LNCAP (cell line): ENCODE results near the gene ARHGAP22.

Experiments used
- CTCF ChIP-seq: fragments of 450-650 bp; IDR thresholded peaks from 2 replicates; pipeline ENCODE4 v1.5.1; 2017; ENCODE audit warnings: mild to moderate bottlenecking

ARHGAP22 gene

GRCh38 chr10:48468866-48469511 lies 135.9 kb downstream of the ARHGAP22 start:
- no peak for TF ChIP-seq CTCF

- no peak for TF ChIP-seq CTCF
Measured at GRCh38 chr10:48468130-48468790, 136.6 kb downstream of the ARHGAP22 start.

- TF ChIP-seq CTCF, result no peak
Measured at GRCh38 chr10:48467669-48468068, 137.2 kb downstream of the ARHGAP22 start.

- TF ChIP-seq CTCF, result no peak
Measured at GRCh38 chr10:48466611-48467240, 138.1 kb downstream of the ARHGAP22 start.

GRCh38 chr10:48465860-48466521 lies 138.9 kb downstream of the ARHGAP22 start:
- no peak for TF ChIP-seq CTCF

GRCh38 chr10:48464871-48465736 lies 139.8 kb downstream of the ARHGAP22 start:
- no peak for TF ChIP-seq CTCF
